ENCODE data around the gene TGFBR2. TPM values are rescaled to one million over a fixed set of nuclear protein-coding genes. Genes with fewer than 3 reads are reported as not detected.

The TGFBR2 gene
- total RNA-seq, 6 donors from 2014 or later: 82.8 to 385 (median 285) TPM

DNA sequence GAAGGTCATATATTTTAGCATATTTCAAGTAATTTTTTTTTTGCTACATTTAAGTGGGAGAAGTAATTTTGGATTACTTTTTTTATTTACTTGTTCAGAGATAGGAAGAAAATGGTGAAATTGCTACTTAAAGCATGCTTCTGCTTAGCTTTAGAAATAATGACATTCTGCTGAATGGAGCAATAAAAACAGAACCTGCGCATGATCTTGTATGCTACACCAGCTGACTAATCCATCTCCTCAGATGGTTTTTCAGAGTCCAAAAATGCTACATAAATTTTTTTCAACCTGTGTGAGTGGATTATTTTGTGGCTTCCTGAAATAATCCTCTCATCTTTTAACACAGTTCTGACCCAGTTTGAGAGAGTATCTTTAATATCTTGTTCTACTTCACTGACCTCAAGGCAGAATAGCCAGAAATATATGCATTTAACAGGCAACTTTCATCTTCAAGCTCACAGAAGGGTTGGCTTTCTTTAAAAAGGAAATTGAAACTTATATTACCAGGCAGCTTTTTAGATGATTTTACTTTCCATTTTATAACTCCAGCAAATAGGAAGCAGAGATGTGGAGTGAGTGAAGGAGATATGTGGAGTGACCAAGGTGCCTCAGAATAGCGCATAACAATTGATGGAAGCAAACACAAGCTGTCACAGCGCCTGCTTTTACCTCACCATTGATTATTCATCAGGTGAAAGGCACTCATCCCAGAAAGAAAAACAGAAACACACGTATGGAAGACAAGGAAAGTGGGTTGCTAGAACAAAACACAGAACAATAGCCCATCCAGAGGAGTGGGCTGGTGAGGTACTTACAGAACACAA is 136.6 kb downstream of the TGFBR2 start:
- ATAC-seq (ENCODE audit: low FRiP score in 2 of 2) (no peak), DNase-seq (no peak)
- Histone ChIP-seq H3K4me1 (peaks cover 0 to under 1% (median 0%) of the 10 kb centered on the region in 4 donors), H3K27ac (no peak overlapping the region), H3K9me3 (no peaks in the 10 kb centered on the region), H3K36me3 (no peaks in the 10 kb centered on the region), H3K27me3 (no peaks in the 10 kb centered on the region), H3K4me3 (no peak overlapping the region)
- 82 to 84% methylated on average over 4 of the region's 4 CpGs for WGBS, 2 donors
- TF ChIP-seq, protein P1, sequence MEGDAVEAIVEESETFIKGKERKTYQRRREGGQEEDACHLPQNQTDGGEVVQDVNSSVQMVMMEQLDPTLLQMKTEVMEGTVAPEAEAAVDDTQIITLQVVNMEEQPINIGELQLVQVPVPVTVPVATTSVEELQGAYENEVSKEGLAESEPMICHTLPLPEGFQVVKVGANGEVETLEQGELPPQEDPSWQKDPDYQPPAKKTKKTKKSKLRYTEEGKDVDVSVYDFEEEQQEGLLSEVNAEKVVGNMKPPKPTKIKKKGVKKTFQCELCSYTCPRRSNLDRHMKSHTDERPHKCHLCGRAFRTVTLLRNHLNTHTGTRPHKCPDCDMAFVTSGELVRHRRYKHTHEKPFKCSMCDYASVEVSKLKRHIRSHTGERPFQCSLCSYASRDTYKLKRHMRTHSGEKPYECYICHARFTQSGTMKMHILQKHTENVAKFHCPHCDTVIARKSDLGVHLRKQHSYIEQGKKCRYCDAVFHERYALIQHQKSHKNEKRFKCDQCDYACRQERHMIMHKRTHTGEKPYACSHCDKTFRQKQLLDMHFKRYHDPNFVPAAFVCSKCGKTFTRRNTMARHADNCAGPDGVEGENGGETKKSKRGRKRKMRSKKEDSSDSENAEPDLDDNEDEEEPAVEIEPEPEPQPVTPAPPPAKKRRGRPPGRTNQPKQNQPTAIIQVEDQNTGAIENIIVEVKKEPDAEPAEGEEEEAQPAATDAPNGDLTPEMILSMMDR (IDR thresholded peaks at IDR 0.05): no peak
- TF ChIP-seq POLR2A (IDR thresholded peaks at IDR 0.05) (no peak), EP300 (IDR thresholded peaks at IDR 0.05) (no peak), POLR2AphosphoS5 (IDR thresholded peaks at IDR 0.05) (no peak)
